Kidney epithelial cell (primary cell): ENCODE results near the gene CDK7. TPM values are rescaled to one million over a fixed set of nuclear protein-coding genes. Genes with fewer than 3 reads are reported as not detected.
"Not testable (repeated sequence)": the region's sequence is repeated elsewhere in the genome, so short reads cannot be mapped to it uniquely, and the experiment has no call there.

Experiments
- DNase-seq: peaks from one replicate; pipeline ENCODE4 v3.0.0-alpha.2; 2010; ENCODE audit warnings: low read depth
- H3K27me3 ChIP-seq: 2 replicates; pipeline ENCODE4 v1.6.0; 2011; ENCODE audit warnings: low read length; ENCODE audit not compliant: control insufficient read depth, insufficient read depth
- H3K36me3 ChIP-seq: 2 replicates; pipeline ENCODE4 v1.5.1; 2011; ENCODE audit warnings: low read length; ENCODE audit not compliant: control insufficient read depth, insufficient read depth
- H3K4me3 ChIP-seq: 2 replicates; pipeline ENCODE4 v1.5.1; 2011; ENCODE audit warnings: low read depth, mild to moderate bottlenecking, control low read depth, low read length
- total RNA-seq: library from RNA; depleted of rRNA; stranded (reverse); fragments of >200 nt; gene quantifications from 2 replicates; pipeline ENCODE4 v1.2.3, GENCODE V29; 2015
- TF ChIP-seq, protein P1 (sequence below): IDR thresholded peaks from 2 replicates; pipeline ENCODE4 v1.5.1; 2011; ENCODE audit warnings: mild to moderate bottlenecking, moderate library complexity, low read length, control low read depth, inconsistent platforms; ENCODE audit not compliant: insufficient read depth, poor library complexity, severe bottlenecking

CDK7 gene
- total RNA-seq, 1 donor from 2014 or later = 50.3 TPM

DNA sequence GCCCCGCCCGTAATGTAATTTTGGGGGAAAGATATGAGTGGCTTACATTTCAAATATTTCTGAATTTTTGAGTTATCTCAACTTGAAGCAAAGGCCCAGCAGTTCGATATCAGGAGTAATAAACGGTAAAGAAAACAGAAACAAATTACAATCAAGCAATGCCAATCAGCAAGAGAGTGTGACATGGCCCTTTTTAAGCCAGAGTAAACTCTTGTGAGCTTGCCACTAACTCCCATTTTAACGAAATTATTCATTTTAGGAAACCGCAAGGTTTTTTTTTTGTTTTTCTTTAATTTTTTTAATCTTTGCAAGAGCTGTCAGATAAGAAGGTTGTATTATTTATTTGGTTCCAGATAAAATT, 17.6 kb upstream of the CDK7 start:
- TF ChIP-seq, protein P1, sequence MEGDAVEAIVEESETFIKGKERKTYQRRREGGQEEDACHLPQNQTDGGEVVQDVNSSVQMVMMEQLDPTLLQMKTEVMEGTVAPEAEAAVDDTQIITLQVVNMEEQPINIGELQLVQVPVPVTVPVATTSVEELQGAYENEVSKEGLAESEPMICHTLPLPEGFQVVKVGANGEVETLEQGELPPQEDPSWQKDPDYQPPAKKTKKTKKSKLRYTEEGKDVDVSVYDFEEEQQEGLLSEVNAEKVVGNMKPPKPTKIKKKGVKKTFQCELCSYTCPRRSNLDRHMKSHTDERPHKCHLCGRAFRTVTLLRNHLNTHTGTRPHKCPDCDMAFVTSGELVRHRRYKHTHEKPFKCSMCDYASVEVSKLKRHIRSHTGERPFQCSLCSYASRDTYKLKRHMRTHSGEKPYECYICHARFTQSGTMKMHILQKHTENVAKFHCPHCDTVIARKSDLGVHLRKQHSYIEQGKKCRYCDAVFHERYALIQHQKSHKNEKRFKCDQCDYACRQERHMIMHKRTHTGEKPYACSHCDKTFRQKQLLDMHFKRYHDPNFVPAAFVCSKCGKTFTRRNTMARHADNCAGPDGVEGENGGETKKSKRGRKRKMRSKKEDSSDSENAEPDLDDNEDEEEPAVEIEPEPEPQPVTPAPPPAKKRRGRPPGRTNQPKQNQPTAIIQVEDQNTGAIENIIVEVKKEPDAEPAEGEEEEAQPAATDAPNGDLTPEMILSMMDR = no peak
- H3K27me3 ChIP-seq = no peaks in the 10 kb centered on the region
- DNase-seq = no peak
- H3K36me3 ChIP-seq = no peaks in the 10 kb centered on the region
- peak overlapping the region; percentile 92 for H3K4me3 ChIP-seq

DNA sequence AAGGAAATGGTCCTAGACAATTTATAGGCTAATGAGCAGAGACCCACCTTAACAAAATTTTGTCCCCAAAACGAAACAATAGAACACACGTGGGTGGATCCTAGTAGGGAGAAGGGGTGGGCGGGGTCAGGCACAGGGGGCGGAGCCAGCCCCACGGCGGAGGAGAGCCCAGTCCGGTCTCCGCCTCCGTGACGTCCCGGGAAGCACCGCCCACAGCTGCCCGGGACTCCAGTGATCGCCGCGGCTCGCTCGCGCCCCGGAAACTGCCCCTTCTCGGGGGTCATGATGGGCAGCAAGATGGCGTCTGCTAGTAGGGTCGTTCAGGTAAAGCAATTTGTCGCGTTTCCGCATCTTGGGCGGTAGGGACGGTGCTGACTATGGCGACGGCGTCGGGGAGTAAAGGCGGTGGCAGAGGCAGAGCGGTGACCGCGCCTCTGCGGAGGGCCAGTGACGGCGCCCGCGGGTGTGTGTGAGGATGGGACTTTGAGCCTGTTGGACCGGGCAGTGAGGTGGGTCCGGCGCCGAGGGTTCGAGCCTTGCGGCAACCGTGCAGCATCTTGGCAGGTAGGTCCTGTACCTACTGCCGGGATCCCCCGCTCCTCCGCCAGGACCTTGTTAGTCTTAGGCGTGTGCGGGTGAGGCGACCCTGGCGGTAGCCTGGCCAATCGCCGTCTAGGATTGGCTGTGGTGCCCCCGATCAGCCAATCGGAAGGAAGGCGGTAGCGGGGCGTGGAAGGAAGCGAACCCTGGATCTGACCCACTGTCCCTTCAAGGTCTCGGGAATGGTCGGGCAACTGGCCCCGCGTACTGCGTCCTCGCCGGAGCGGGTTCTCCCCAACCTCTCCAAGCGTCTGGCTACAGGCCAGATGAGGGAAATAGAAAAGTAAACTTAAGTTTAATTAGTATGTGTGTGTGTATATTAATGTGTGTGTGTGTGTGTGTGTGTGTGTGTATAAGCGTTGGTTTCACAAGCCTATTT, 16.8 kb upstream of the CDK7 start:
- TF ChIP-seq, protein P1 = peak; percentile 8
- H3K27me3 ChIP-seq = no peaks in the 10 kb centered on the region
- H3K4me3 ChIP-seq = peak overlapping the region; percentile 92
- no peaks in the 10 kb centered on the region for H3K36me3 ChIP-seq
- peak; percentile 69 for DNase-seq

DNA sequence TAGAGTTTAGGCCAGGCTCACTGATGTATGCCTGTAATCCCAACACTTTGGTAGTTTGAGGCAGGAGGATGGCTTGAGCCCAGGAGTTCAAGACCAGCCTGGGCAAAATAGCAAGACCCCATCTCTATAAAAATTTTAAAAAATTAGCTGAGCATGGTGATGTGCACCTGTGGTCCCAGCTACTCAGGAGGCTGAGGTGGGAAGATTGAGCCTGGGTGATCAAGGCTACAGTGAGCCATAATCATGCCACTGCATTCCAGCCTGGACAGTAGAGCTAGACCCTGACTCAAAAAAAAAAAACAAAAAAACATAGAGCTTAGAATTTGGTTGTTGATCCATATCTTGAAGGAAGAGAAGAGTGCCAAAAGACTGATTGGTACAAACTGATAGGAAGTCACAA, 14.7 kb upstream of the CDK7 start:
- TF ChIP-seq, protein P1 = no peak
- Histone ChIP-seq H3K4me3 (no peak overlapping the region), H3K27me3 (no peaks in the 10 kb centered on the region), H3K36me3 (no peaks in the 10 kb centered on the region)
- no peak for DNase-seq

DNA sequence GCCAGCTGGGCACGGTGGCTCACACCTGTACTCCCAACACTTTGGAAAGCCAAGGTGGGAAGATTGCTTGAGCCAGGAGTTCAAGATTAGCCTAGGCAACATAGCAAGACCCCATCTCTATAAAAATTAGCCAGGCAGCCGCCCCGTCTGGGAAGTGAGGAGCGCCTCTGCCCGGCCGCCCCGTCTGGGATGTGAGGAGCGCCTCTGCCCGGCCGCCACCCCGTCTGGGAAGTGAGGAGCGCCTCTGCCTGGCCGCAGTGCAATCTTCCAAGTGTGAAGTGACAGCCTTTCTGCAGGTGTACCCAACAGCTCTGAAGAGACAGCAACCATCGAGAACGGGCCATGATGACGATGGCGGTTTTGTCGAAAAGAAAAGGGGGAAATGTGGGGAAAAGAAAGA, 14.3 kb upstream of the CDK7 start:
- not testable (repeated sequence) for DNase-seq, H3K27me3 ChIP-seq, H3K4me3 ChIP-seq, H3K36me3 ChIP-seq

DNA sequence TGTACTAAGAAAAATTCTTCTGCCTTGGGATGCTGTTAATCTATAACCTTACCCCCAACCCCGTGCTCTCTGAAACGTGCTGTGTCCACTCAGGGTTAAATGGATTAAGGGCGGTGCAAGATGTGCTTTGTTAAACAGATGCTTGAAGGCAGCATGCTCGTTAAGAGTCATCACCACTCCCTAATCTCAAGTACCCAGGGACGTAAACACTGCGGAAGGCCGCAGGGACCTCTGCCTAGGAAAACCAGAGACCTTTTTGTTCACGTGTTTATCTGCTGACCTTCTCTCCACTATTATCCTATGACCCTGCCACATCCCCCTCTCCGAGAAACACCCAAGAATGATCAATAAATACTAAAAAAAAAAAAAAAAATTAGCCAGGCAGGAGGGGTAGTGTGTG, 13.9 kb upstream of the CDK7 start:
- not testable (repeated sequence) for H3K36me3 ChIP-seq, H3K27me3 ChIP-seq, DNase-seq, H3K4me3 ChIP-seq

DNA sequence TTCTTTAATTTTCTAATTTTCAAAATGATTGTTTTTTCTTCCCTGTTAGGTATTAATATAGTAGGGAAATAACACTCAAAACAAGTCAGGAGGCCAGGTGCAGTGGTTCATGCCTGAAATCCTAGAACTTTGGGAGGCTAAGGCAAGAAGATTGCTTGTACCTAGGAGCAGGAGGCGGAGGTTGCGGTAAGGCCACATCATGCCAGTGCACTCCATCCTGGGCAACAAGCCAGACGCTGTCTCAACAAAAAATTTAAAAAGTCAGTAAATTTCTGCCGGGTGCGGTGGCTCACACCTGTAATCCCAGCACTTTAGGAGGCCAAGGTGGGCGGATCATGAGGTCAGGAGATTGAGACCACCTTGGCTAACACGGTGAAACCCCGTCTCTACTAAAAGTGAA, 10.2 kb upstream of the CDK7 start:
- no peak overlapping the region for H3K4me3 ChIP-seq
- TF ChIP-seq, protein P1 = no peak
- no peaks in the 10 kb centered on the region for H3K36me3 ChIP-seq
- H3K27me3 ChIP-seq = no peaks in the 10 kb centered on the region
- DNase-seq = no peak

DNA sequence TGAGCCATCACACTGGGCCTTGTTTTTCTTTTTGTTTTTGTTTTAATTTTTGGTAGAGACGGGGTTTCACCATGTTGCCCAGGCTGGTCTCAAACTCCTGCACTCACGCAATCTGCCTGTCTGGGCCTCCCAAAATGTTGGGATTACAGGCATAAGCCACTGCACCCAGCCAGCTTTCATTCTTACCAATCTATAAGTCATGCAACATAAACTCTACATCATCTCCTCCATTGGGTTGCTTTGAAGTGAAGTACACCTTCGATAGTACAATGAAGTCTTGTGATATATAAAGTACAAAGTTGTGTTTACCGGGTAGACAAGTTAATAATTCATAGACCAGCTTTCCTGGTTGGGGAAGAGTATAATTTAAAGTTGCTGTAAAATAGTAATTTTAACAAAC, 8.8 kb upstream of the CDK7 start:
- Histone ChIP-seq H3K27me3 (no peaks in the 10 kb centered on the region), H3K36me3 (no peaks in the 10 kb centered on the region), H3K4me3 (no peak overlapping the region)
- TF ChIP-seq, protein P1 = no peak
- DNase-seq = no peak
